GM23338 (cell line): ENCODE results near the gene LOXL1. TPM values are rescaled to one million over a fixed set of nuclear protein-coding genes. Genes with fewer than 3 reads are reported as not detected.

ENCODE experiments used
- CREB1 ChIP-seq: fragments of 250-450 bp; sonication (Bioruptor Pico); IDR thresholded peaks from 2 replicates; pipeline ENCODE4 v1.5.0; 2020; ENCODE audit warnings: low read depth, mild to moderate bottlenecking, moderate library complexity
- EZH2phosphoT487 ChIP-seq: fragments of 200-600 bp; sonication (generic); IDR thresholded peaks from one replicate; pipeline ENCODE4 v1.8.1; 2018; ENCODE audit warnings: antibody characterized with exemption; ENCODE audit not compliant: unreplicated experiment
- JUNB ChIP-seq: IDR thresholded peaks from one replicate; pipeline ENCODE4 v1.6.1; 2016; ENCODE audit warnings: antibody characterized with exemption; ENCODE audit not compliant: unreplicated experiment
- NANOG ChIP-seq: IDR thresholded peaks from 2 replicates; pipeline ENCODE4 v1.6.1; 2016; ENCODE audit warnings: antibody characterized with exemption, borderline replicate concordance
- ZNF114 ChIP-seq: fragments of 250-450 bp; sonication (Bioruptor Pico); IDR thresholded peaks from 2 replicates; pipeline ENCODE4 v1.5.0; 2020; ENCODE audit warnings: mild to moderate bottlenecking, moderate library complexity
- ZNF331 ChIP-seq: fragments of 250-450 bp; sonication (Bioruptor Pico); IDR thresholded peaks from 2 replicates; pipeline ENCODE4 v1.5.0; 2020; ENCODE audit warnings: low read depth, mild to moderate bottlenecking, moderate library complexity
- polyA plus RNA-seq: library from polyadenylated mRNA; unstranded; fragments of >200 nt; fragmentation: Nextera tagmentation; extraction: Ambion mirVana; gene quantifications from 2 replicates; pipeline ENCODE4 v1.2.1, GENCODE V29; 2016
- total RNA-seq: library from RNA; depleted of rRNA; stranded (reverse); fragments of >200 nt; shearing (Covaris generic); gene quantifications from 2 replicates; pipeline ENCODE4 v1.2.3, GENCODE V29; 2014
- TF ChIP-seq, protein P1 (sequence below): fragments of 250-450 bp; sonication (Bioruptor Pico); IDR thresholded peaks from 2 replicates; pipeline ENCODE4 v1.5.0; 2020; ENCODE audit warnings: mild to moderate bottlenecking, moderate library complexity
- TF ChIP-seq, protein P2 (sequence below): IDR thresholded peaks from 2 replicates; pipeline ENCODE4 v1.6.1; 2016; ENCODE audit warnings: antibody characterized with exemption
- TF ChIP-seq, protein P3 (sequence below), 2 experiments: fragments of 200-600 bp in 1 of 2; sonication (generic) in 1 of 2; conservative IDR thresholded peaks; 2 replicates each; pipeline versions ENCODE4 v1.5.1 to v1.6.1; 2016 to 2017; ENCODE audit warnings: antibody characterized with exemption in 2 of 2, low read depth in 2 of 2, mild to moderate bottlenecking in 2 of 2, moderate library complexity in 1 of 2

The LOXL1 gene
- total and polyA plus RNA-seq, 2 experiments from 2014 or later = 6.9 to 10.8 TPM

DNA sequence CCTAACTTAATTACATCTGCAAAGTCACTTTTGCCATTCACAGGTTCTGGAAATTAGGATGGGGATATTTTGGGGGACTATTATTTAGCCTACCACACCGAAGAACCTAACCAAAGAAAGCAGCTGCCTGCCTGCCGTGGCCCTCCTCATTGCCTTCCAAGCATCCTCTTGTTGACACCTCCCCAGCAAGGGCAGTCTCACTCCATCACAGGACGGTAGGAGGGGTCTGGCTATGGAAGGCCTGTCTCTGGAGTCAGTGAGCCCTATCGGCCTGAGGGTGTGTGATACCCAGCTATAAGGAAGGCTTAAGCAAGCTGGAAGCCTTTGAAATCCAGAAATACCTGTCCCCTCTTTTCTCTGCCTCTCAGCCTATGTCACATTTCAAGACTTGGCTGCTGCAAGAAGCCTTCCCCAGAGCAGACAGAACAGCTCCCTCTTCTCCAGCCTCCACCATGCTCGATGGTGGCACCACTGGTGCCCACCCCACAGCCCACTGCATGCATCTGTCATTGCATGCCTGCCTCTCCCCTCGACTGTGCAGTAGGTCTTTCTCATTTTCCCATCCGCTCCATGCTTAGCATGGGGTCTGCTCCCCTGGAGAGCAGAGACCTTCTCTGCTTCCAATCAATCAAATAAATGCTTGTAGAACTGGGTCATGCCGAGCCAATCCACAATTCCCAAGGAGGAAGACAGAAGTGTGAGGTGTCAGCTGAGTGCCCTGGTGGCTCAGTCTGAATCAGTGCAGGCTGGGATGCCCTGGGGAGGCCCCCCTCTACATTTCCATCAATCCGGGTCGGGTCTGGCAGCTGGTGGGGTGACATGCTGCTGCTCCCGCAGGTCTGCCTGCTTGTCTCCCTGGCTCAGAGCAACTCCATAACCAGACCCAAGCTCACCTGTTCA lies 23.9 kb upstream of the LOXL1 start (continued):
- TF ChIP-seq, protein P1, sequence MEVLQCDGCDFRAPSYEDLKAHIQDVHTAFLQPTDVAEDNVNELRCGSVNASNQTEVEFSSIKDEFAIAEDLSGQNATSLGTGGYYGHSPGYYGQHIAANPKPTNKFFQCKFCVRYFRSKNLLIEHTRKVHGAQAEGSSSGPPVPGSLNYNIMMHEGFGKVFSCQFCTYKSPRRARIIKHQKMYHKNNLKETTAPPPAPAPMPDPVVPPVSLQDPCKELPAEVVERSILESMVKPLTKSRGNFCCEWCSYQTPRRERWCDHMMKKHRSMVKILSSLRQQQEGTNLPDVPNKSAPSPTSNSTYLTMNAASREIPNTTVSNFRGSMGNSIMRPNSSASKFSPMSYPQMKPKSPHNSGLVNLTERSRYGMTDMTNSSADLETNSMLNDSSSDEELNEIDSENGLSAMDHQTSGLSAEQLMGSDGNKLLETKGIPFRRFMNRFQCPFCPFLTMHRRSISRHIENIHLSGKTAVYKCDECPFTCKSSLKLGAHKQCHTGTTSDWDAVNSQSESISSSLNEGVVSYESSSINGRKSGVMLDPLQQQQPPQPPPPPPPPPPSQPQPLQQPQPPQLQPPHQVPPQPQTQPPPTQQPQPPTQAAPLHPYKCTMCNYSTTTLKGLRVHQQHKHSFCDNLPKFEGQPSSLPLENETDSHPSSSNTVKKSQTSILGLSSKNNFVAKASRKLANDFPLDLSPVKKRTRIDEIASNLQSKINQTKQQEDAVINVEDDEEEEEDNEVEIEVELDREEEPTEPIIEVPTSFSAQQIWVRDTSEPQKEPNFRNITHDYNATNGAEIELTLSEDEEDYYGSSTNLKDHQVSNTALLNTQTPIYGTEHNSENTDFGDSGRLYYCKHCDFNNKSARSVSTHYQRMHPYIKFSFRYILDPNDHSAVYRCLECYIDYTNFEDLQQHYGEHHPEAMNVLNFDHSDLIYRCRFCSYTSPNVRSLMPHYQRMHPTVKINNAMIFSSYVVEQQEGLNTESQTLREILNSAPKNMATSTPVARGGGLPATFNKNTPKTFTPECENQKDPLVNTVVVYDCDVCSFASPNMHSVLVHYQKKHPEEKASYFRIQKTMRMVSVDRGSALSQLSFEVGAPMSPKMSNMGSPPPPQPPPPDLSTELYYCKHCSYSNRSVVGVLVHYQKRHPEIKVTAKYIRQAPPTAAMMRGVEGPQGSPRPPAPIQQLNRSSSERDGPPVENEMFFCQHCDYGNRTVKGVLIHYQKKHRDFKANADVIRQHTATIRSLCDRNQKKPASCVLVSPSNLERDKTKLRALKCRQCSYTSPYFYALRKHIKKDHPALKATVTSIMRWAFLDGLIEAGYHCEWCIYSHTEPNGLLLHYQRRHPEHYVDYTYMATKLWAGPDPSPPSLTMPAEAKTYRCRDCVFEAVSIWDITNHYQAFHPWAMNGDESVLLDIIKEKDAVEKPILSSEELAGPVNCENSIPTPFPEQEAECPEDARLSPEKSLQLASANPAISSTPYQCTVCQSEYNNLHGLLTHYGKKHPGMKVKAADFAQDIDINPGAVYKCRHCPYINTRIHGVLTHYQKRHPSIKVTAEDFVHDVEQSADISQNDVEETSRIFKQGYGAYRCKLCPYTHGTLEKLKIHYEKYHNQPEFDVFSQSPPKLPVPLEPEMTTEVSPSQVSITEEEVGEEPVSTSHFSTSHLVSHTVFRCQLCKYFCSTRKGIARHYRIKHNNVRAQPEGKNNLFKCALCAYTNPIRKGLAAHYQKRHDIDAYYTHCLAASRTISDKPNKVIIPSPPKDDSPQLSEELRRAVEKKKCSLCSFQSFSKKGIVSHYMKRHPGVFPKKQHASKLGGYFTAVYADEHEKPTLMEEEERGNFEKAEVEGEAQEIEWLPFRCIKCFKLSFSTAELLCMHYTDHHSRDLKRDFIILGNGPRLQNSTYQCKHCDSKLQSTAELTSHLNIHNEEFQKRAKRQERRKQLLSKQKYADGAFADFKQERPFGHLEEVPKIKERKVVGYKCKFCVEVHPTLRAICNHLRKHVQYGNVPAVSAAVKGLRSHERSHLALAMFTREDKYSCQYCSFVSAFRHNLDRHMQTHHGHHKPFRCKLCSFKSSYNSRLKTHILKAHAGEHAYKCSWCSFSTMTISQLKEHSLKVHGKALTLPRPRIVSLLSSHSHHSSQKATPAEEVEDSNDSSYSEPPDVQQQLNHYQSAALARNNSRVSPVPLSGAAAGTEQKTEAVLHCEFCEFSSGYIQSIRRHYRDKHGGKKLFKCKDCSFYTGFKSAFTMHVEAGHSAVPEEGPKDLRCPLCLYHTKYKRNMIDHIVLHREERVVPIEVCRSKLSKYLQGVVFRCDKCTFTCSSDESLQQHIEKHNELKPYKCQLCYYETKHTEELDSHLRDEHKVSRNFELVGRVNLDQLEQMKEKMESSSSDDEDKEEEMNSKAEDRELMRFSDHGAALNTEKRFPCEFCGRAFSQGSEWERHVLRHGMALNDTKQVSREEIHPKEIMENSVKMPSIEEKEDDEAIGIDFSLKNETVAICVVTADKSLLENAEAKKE (CRISPR knock-in tag) = no peak
- TF ChIP-seq NANOG (no peak), JUNB (no peak), ZNF114 (CRISPR knock-in tag) (no peak), ZNF331 (CRISPR knock-in tag) (no peak), EZH2phosphoT487 (no peak), CREB1 (no peak)
- TF ChIP-seq, protein P2, sequence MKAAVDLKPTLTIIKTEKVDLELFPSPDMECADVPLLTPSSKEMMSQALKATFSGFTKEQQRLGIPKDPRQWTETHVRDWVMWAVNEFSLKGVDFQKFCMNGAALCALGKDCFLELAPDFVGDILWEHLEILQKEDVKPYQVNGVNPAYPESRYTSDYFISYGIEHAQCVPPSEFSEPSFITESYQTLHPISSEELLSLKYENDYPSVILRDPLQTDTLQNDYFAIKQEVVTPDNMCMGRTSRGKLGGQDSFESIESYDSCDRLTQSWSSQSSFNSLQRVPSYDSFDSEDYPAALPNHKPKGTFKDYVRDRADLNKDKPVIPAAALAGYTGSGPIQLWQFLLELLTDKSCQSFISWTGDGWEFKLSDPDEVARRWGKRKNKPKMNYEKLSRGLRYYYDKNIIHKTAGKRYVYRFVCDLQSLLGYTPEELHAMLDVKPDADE = no peak
- TF ChIP-seq, protein P3, sequence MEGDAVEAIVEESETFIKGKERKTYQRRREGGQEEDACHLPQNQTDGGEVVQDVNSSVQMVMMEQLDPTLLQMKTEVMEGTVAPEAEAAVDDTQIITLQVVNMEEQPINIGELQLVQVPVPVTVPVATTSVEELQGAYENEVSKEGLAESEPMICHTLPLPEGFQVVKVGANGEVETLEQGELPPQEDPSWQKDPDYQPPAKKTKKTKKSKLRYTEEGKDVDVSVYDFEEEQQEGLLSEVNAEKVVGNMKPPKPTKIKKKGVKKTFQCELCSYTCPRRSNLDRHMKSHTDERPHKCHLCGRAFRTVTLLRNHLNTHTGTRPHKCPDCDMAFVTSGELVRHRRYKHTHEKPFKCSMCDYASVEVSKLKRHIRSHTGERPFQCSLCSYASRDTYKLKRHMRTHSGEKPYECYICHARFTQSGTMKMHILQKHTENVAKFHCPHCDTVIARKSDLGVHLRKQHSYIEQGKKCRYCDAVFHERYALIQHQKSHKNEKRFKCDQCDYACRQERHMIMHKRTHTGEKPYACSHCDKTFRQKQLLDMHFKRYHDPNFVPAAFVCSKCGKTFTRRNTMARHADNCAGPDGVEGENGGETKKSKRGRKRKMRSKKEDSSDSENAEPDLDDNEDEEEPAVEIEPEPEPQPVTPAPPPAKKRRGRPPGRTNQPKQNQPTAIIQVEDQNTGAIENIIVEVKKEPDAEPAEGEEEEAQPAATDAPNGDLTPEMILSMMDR (conservative IDR thresholded peaks at IDR 0.05; ENCODE audit: low read depth in 2 of 2) = no peak
